ENCODE results near the gene SPRR2G.
"Not testable (repeated sequence)": the region's sequence is repeated elsewhere in the genome, so short reads cannot be mapped to it uniquely, and the experiment has no call there.

Gene SPRR2G

GRCh38 chr1:153150846-153151245, at the start of gene SPRR2G:
SPRR2G (minus strand) TSS chr1:153150890; CDS start chr1:153150110, 780 bp downstream.
- DNase-seq (ENCODE audit: low read depth), result no peak

GRCh38 chr1:153195216-153195615, 44.5 kb upstream of the SPRR2G start:
- no peak for DNase-seq (ENCODE audit: low read depth)

- no peak for DNase-seq (ENCODE audit: low read depth)
These were observed 43.8 kb upstream of the SPRR2G start for GRCh38 chr1:153194331-153195050.

- no peak for DNase-seq (ENCODE audit: low read depth)
These were observed 42.0 kb upstream of the SPRR2G start for GRCh38 chr1:153192697-153193096.

- DNase-seq (ENCODE audit: low read depth), result no peak
These were observed 39.7 kb upstream of the SPRR2G start for GRCh38 chr1:153190373-153190772.

- DNase-seq (ENCODE audit: low read depth), result not testable (repeated sequence)
These were observed 37.6 kb upstream of the SPRR2G start for GRCh38 chr1:153188301-153188700.

GRCh38 chr1:153180556-153180955, 29.9 kb upstream of the SPRR2G start:
- no peak for DNase-seq (ENCODE audit: low read depth)

GRCh38 chr1:153178922-153179321, 28.2 kb upstream of the SPRR2G start:
- no peak for DNase-seq (ENCODE audit: low read depth)

- no peak for DNase-seq (ENCODE audit: low read depth)
These were observed 23.9 kb upstream of the SPRR2G start for GRCh38 chr1:153174624-153175023.

GRCh38 chr1:153168686-153169085, 18.0 kb upstream of the SPRR2G start:
- no peak for DNase-seq (ENCODE audit: low read depth)

GRCh38 chr1:153155541-153155940, 4.9 kb upstream of the SPRR2G start:
- no peak for DNase-seq (ENCODE audit: low read depth)

GRCh38 chr1:153152481-153152880, 1.8 kb upstream of the SPRR2G start:
- no peak for DNase-seq (ENCODE audit: low read depth)

- DNase-seq (ENCODE audit: low read depth), result no peak
These were observed 9.3 kb downstream of the SPRR2G start for GRCh38 chr1:153141377-153141776.

- no peak for DNase-seq (ENCODE audit: low read depth)
These were observed 10.2 kb downstream of the SPRR2G start for GRCh38 chr1:153140484-153140883.

- DNase-seq (ENCODE audit: low read depth), result no peak
These were observed 16.9 kb downstream of the SPRR2G start for GRCh38 chr1:153133743-153134142.

- DNase-seq (ENCODE audit: low read depth), result no peak
These were observed 17.4 kb downstream of the SPRR2G start for GRCh38 chr1:153133267-153133666.

GRCh38 chr1:153128688-153129087, 22.0 kb downstream of the SPRR2G start:
- DNase-seq (ENCODE audit: low read depth), result not testable (repeated sequence)

GRCh38 chr1:153127296-153127695, 23.4 kb downstream of the SPRR2G start:
- DNase-seq (ENCODE audit: low read depth), result no peak

GRCh38 chr1:153125536-153125935, 25.2 kb downstream of the SPRR2G start:
- DNase-seq (ENCODE audit: low read depth), result no peak

- not testable (repeated sequence) for DNase-seq (ENCODE audit: low read depth)
These were observed 26.9 kb downstream of the SPRR2G start for GRCh38 chr1:153123793-153124192.

- DNase-seq (ENCODE audit: low read depth), result no peak
These were observed 27.8 kb downstream of the SPRR2G start for GRCh38 chr1:153122831-153123421.

GRCh38 chr1:153120945-153121344, 29.7 kb downstream of the SPRR2G start:
- no peak for DNase-seq (ENCODE audit: low read depth)

- DNase-seq (ENCODE audit: low read depth), result no peak
These were observed 31.2 kb downstream of the SPRR2G start for GRCh38 chr1:153119491-153119971.

- not testable (repeated sequence) for DNase-seq (ENCODE audit: low read depth)
These were observed 35.4 kb downstream of the SPRR2G start for GRCh38 chr1:153115264-153115663.
